ENCODE measurements around the gene CCDC167.

CCDC167 gene

GRCh38 chr6:37530297-37530696 lies 30.6 kb upstream of the CCDC167 start:
- DNase-seq (ENCODE audit: low read depth), result no peak

GRCh38 chr6:37528541-37528940 lies 28.8 kb upstream of the CCDC167 start:
- DNase-seq (ENCODE audit: low read depth), result no peak

GRCh38 chr6:37525460-37526357 lies 26.0 kb upstream of the CCDC167 start:
- no peak for DNase-seq (ENCODE audit: low read depth)

- DNase-seq (ENCODE audit: low read depth), result no peak
Measured at GRCh38 chr6:37524970-37525318, 25.3 kb upstream of the CCDC167 start.

GRCh38 chr6:37524025-37524969 lies 24.6 kb upstream of the CCDC167 start:
- no peak for DNase-seq (ENCODE audit: low read depth)

GRCh38 chr6:37523412-37523811 lies 23.7 kb upstream of the CCDC167 start:
- no peak for DNase-seq (ENCODE audit: low read depth)

GRCh38 chr6:37522836-37523235 lies 23.1 kb upstream of the CCDC167 start:
- DNase-seq (ENCODE audit: low read depth), result no peak

- no peak for DNase-seq (ENCODE audit: low read depth)
Measured at GRCh38 chr6:37521674-37522073, 22.0 kb upstream of the CCDC167 start.

- DNase-seq (ENCODE audit: low read depth), result no peak
Measured at GRCh38 chr6:37520926-37521325, 21.2 kb upstream of the CCDC167 start.

- DNase-seq (ENCODE audit: low read depth), result no peak
Measured at GRCh38 chr6:37519461-37519860, 19.8 kb upstream of the CCDC167 start.

- DNase-seq (ENCODE audit: low read depth), result no peak
Measured at GRCh38 chr6:37518116-37518515, 18.4 kb upstream of the CCDC167 start.

- DNase-seq (ENCODE audit: low read depth), result no peak
Measured at GRCh38 chr6:37517411-37517812, 17.7 kb upstream of the CCDC167 start.

GRCh38 chr6:37516920-37517405 lies 17.3 kb upstream of the CCDC167 start:
- no peak for DNase-seq (ENCODE audit: low read depth)

GRCh38 chr6:37516076-37516919 lies 16.6 kb upstream of the CCDC167 start:
- DNase-seq (ENCODE audit: low read depth), result no peak

- DNase-seq (ENCODE audit: low read depth), result no peak
Measured at GRCh38 chr6:37515712-37516075, 16.0 kb upstream of the CCDC167 start.

GRCh38 chr6:37514837-37515236 lies 15.1 kb upstream of the CCDC167 start:
- no peak for DNase-seq (ENCODE audit: low read depth)

GRCh38 chr6:37514321-37514771 lies 14.7 kb upstream of the CCDC167 start:
- DNase-seq (ENCODE audit: low read depth), result no peak

GRCh38 chr6:37513576-37513975 lies 13.9 kb upstream of the CCDC167 start:
- no peak for DNase-seq (ENCODE audit: low read depth)

GRCh38 chr6:37513155-37513554 lies 13.5 kb upstream of the CCDC167 start:
- no peak for DNase-seq (ENCODE audit: low read depth)

GRCh38 chr6:37512400-37513011 lies 12.8 kb upstream of the CCDC167 start:
- DNase-seq (ENCODE audit: low read depth), result no peak

GRCh38 chr6:37511910-37512399 lies 12.3 kb upstream of the CCDC167 start:
- DNase-seq (ENCODE audit: low read depth), result no peak
